ENCODE results near the gene MMP17.
A peak's percentile ranks its signal among the peaks of the same experiment; 100 is the strongest.

MMP17 gene

GRCh38 chr12:131829791-131830334 lies 1.7 kb downstream of the MMP17 start:
- DNase-seq = peak in 2 of 51 donors; percentile 34 to 59

- peak in 48 of 51 donors; percentile 22 to 90 (median 74) for DNase-seq
These were observed 2.2 kb downstream of the MMP17 start for GRCh38 chr12:131830335-131830913.

GRCh38 chr12:131830914-131831571 lies 2.9 kb downstream of the MMP17 start:
- peak in 8 of 51 donors; percentile 35 to 78 (median 47) for DNase-seq

GRCh38 chr12:131831635-131832041 lies 3.4 kb downstream of the MMP17 start:
- peak in 12 of 51 donors; percentile 17 to 64 (median 38) for DNase-seq

- peak in 32 of 51 donors; percentile 7 to 74 (median 44) for DNase-seq
These were observed 4.4 kb downstream of the MMP17 start for GRCh38 chr12:131832321-131833231.

- no peak for DNase-seq
These were observed 5.2 kb downstream of the MMP17 start for GRCh38 chr12:131833288-131833895.

GRCh38 chr12:131833896-131834641 lies 5.9 kb downstream of the MMP17 start:
- peak in 20 of 51 donors; percentile 26 to 75 (median 46) for DNase-seq

- DNase-seq = peak in 2 of 51 donors; percentile 15 to 26
These were observed 6.8 kb downstream of the MMP17 start for GRCh38 chr12:131834798-131835615.

GRCh38 chr12:131835616-131836171 lies 7.5 kb downstream of the MMP17 start:
- no peak for DNase-seq

- DNase-seq = no peak
These were observed 8.0 kb downstream of the MMP17 start for GRCh38 chr12:131836193-131836592.

- no peak for DNase-seq
These were observed 8.7 kb downstream of the MMP17 start for GRCh38 chr12:131836714-131837397.

GRCh38 chr12:131840643-131841416 lies 12.6 kb downstream of the MMP17 start:
- no peak for DNase-seq

GRCh38 chr12:131841547-131841946 lies 13.4 kb downstream of the MMP17 start:
- no peak for DNase-seq

GRCh38 chr12:131842169-131842568 lies 14.0 kb downstream of the MMP17 start:
- DNase-seq = no peak

GRCh38 chr12:131843527-131843926 lies 15.3 kb downstream of the MMP17 start:
- no peak for DNase-seq

GRCh38 chr12:131844140-131844539 lies 15.9 kb downstream of the MMP17 start:
- no peak for DNase-seq

GRCh38 chr12:131844656-131845055 lies 16.5 kb downstream of the MMP17 start:
- DNase-seq = no peak

GRCh38 chr12:131845121-131845520 lies 16.9 kb downstream of the MMP17 start:
- no peak for DNase-seq
